A673 (cell line): ENCODE measurements around the gene SEMA4D.

Experiments
- CTCF ChIP-seq: fragments of 300-800, 200-600 bp; sonication (generic); conservative IDR thresholded peaks from 2 replicates; pipeline ENCODE4 v1.5.1; 2017; ENCODE audit warnings: low read depth, mild to moderate bottlenecking, antibody characterized with exemption, low read length, moderate library complexity, mixed read lengths
- EZH2 ChIP-seq: fragments of 200-600 bp; sonication (generic); IDR thresholded peaks from 2 replicates; pipeline ENCODE4 v1.6.1; 2017; ENCODE audit warnings: borderline replicate concordance, low read depth, mild to moderate bottlenecking, mixed read lengths, antibody characterized with exemption, low read length; ENCODE audit not compliant: poor library complexity, severe bottlenecking

GRCh38 chr9:89502671-89503070 is 4.8 kb upstream of the SEMA4D start:
- TF ChIP-seq CTCF: no peak
- no peak for TF ChIP-seq EZH2
